ENCODE data around the gene IL18RAP.

Gene IL18RAP

DNA sequence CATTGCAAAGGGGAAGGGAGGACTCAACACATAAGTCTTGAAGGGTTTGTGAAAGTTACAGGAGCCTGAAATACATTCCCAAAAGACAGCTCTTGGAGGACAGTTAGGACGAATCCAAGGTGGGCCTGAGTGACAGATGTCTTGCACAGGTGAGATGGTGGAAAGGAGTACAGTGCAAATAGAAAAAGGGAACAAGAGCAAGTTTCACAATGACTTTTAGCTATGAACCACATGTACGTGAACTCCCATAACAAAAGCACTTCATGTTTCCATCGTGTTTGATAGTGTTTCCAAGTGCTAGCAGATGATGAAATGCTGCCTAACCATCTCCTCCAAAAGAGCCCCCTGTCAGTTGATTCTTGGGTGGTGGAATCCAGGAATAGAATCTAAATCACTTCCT, 1.8 kb downstream of the IL18RAP start:
- TF ChIP-seq, protein P1, sequence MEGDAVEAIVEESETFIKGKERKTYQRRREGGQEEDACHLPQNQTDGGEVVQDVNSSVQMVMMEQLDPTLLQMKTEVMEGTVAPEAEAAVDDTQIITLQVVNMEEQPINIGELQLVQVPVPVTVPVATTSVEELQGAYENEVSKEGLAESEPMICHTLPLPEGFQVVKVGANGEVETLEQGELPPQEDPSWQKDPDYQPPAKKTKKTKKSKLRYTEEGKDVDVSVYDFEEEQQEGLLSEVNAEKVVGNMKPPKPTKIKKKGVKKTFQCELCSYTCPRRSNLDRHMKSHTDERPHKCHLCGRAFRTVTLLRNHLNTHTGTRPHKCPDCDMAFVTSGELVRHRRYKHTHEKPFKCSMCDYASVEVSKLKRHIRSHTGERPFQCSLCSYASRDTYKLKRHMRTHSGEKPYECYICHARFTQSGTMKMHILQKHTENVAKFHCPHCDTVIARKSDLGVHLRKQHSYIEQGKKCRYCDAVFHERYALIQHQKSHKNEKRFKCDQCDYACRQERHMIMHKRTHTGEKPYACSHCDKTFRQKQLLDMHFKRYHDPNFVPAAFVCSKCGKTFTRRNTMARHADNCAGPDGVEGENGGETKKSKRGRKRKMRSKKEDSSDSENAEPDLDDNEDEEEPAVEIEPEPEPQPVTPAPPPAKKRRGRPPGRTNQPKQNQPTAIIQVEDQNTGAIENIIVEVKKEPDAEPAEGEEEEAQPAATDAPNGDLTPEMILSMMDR (IDR thresholded peaks at IDR 0.05) = no peak

DNA sequence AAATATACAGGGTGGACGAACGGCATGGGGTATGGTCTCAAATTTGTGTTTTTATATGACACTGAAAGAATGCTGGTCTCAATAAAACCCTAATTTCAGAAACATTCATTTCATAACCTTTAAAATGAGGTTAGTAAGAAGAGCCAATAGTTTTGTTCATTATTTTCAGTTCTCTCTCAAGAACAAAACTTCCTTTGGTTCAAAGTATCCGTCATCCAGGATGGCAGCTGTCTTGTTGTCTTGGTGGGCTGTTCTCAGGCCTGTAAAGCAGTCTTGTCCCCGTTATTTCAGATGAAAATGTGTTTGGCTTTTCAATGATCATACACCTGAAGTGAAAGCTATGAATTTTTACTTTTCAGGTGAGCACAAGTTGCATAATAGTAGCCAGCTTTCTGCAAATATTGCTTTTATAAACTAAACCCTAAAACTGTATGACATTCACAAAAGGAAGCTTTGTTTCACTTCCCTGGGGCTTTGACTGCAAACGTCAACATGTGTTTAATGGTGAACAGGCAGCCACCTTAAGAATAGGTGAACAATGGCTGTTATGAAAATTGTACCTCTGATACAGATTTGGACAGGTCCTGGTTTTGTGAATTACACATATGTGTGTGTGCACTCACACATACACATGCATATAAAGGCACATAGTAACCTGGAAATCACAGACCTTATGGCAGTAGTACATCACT, 2.6 kb downstream of the IL18RAP start:
- TF ChIP-seq, protein P1 (IDR thresholded peaks at IDR 0.05) = no peak

DNA sequence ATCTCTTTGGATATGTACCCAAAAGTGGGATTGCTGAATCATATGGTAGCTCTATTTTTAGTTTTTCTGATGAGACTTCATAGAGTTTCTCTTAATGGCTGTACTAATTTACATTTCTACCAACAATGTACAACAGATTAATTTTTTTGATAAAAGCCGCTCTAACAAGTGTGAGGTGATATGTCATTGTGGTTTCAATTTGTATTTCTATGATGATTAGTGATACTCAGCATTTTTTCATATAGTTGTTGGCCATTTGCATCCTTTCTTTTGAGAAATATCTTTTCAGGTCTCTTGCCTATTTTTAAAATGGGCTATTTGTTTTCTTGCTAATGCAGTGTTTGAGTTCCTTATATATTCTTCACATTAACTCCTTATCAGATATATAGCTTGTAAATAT, 4.3 kb downstream of the IL18RAP start:
- TF ChIP-seq, protein P1 (IDR thresholded peaks at IDR 0.05) = no peak

DNA sequence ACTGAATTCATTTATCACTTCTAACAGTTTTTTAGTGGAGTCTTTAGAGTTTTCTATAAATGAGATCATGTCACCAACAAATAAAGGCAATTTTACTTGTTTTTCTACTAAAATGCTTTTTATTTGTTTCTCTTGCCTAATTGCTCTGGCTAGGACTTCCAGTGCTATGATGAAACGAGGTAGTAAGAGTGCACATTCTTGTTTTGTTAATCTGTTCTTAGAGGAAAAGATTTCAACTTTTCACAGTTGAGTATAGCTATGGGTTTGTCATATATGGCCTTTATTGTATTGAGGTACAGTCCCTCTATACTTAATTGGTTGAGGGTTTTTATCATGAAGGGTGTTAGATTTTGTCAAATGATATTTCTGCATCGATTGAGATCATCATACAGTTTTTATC, 5.6 kb downstream of the IL18RAP start:
- TF ChIP-seq, protein P1 (IDR thresholded peaks at IDR 0.05) = no peak

DNA sequence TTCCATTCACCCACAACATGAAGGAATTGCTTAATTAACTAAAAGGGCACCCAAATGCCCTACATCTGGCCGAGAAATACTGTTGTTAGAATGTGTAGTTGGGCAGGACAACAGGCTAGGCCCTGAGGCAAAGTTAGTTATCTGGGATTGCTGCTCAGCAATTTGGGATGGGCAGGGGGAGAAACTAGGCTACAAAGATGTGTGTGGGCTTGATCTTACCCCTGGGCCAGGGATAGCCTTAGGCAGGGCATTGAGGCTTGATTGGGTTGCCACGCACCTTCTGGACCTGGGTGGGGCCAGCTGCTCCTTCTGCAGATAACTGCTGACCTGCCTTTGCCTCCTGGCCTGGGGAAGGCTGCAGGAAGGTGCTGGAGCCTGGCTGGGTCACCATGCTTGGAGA, 9.4 kb downstream of the IL18RAP start:
- TF ChIP-seq, protein P1 (IDR thresholded peaks at IDR 0.05) = no peak

DNA sequence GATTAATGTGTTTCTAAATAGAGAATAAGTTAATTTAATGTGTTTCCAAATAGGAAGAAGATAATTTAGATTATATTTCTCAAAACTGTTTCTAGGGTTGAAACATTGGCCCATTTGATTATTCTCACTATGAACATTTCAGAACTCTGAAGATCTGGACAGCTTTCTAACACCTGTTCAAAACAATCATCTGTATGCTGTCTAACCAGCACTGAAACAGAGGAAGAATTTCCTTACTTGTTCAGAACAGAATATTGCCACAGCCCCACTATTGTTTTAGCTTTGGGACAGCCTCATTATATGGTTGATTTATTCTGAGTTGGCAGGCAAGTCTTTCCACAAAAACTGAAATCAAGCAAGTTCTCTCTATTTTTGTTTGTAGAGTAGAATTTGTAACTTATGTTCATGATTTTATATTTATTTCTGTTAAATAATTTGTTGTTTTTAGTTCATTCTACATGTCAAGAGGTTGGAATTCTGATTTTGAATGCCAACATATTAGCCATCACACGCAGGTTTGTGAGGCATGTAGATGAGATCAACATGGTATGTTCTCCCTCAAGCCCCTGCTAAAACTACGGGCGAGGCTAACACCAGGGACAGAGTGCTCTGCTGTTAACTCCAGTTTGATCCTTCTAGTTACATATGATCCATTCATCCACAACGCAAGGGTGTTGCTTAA, 11.2 kb downstream of the IL18RAP start:
- TF ChIP-seq, protein P1 (IDR thresholded peaks at IDR 0.05) = no peak

DNA sequence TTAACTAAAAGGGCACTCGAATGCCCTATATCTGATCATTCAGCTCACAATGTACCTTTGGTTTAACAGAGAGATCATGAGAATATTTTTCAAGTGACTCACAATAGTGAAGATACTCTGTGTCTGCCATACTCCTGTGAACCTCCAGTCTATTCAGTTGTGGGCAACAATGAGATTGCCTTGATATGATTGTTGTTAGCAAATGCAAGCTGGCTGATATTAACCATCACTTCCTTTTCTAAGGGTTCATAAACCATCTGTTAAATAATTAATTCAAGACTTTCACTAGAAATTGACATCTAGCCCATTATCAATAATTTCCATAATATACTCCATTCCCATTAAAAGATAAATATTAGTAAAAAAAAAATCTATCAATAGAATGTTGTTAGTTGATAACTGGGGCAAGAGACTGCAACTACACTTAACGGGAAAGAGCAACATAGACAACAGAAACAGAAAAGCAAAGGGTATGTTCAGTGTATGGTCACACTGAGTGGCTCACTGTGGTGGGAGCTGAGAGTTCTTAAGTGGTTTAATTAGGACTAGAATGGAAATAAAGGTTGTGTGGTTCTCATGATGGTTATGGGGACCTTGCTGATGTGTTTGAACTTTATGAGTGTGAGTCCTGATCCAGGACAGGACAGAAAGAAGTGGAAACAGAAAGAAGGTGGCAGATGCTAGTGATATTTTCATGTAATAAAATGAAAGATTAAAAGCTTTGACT, 11.9 kb downstream of the IL18RAP start:
- TF ChIP-seq, protein P1 (IDR thresholded peaks at IDR 0.05) = no peak
